Choroid plexus epithelial cell (primary cell): ENCODE data around the gene GYG1.

ENCODE experiments used
- DNase-seq: peaks from one replicate; pipeline ENCODE4 v3.0.0-alpha.2; 2010; ENCODE audit warnings: low read depth
- H3K4me3 ChIP-seq: 2 replicates; pipeline ENCODE4 v1.5.1; 2011; ENCODE audit warnings: low read depth, mild to moderate bottlenecking, control low read depth, low read length, moderate library complexity
- TF ChIP-seq, protein P1 (sequence below): conservative IDR thresholded peaks from 2 replicates; pipeline ENCODE4 v1.5.1; 2011; ENCODE audit warnings: low read depth, mild to moderate bottlenecking, control low read depth, inconsistent platforms, low read length, moderate library complexity

The GYG1 gene

DNA sequence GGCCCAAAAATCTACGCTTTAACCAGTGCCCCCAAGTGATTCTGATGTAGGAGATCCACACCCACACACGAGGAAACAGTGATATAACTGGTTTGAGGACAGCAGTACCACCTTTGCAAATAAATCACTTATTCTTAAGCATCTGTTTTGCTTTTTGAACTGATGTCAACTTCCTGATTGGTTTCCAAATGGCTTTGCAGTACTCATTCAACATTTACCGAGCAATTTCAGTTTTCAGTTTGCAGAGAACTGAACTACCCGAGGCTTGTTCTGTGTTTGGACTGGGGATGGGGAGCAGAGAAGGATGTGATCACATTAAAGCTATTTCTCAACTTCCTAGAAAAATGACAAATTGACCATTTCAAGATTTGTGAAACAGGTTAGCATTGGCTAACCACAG is 1.1 kb upstream of the GYG1 start:
- no peak for DNase-seq
- TF ChIP-seq, protein P1, sequence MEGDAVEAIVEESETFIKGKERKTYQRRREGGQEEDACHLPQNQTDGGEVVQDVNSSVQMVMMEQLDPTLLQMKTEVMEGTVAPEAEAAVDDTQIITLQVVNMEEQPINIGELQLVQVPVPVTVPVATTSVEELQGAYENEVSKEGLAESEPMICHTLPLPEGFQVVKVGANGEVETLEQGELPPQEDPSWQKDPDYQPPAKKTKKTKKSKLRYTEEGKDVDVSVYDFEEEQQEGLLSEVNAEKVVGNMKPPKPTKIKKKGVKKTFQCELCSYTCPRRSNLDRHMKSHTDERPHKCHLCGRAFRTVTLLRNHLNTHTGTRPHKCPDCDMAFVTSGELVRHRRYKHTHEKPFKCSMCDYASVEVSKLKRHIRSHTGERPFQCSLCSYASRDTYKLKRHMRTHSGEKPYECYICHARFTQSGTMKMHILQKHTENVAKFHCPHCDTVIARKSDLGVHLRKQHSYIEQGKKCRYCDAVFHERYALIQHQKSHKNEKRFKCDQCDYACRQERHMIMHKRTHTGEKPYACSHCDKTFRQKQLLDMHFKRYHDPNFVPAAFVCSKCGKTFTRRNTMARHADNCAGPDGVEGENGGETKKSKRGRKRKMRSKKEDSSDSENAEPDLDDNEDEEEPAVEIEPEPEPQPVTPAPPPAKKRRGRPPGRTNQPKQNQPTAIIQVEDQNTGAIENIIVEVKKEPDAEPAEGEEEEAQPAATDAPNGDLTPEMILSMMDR: no peak

GRCh38 chr3:148992027-148992634 is 791 bp downstream of the GYG1 start:
- peak overlapping the region; percentile 81 for H3K4me3 ChIP-seq
- TF ChIP-seq, protein P1: no peak
- DNase-seq: peak; percentile 41

More for the DNA sequence above, 1.1 kb upstream of the GYG1 start:
- no peak overlapping the region for H3K4me3 ChIP-seq

DNA sequence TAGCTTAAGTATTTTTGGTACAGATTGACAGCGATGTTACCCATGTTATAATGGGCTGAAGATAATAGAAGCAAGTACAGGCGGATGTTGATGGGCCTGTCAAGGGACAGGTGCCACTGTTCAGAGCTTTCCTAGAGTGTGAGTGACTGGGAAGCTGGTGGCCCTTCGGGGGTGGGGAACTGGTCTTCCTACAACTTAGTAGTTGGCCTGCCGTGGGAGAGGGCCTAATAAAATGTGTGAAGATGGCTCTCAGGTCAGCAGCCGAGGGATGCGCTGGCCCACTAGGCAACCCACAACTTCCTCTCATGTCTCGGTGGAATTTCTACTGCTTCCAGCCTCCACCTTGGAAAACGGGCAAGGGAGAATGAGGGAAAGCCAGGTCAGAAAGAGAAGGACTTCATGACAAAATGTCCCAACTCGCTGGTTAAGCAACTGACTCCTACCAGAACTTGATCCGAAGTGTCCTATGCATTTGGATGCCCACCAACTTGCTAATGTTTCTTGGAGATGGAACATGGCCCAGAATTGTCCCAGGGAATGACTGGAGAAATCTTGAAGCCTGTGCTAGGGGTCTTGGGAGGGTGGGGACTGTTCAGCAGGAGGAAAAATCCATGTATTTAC is 1.4 kb downstream of the GYG1 start:
- no peak for DNase-seq
- TF ChIP-seq, protein P1: no peak
- peak overlapping the region; percentile 81 for H3K4me3 ChIP-seq

- no peak overlapping the region for H3K4me3 ChIP-seq
- TF ChIP-seq, protein P1: no peak
- no peak for DNase-seq
Observed at GRCh38 chr3:148997623-148998022, 6.3 kb downstream of the GYG1 start.

GRCh38 chr3:148998297-148998696 is 7.0 kb downstream of the GYG1 start:
- no peak overlapping the region for H3K4me3 ChIP-seq
- TF ChIP-seq, protein P1: no peak
- peak; percentile 46 for DNase-seq

DNA sequence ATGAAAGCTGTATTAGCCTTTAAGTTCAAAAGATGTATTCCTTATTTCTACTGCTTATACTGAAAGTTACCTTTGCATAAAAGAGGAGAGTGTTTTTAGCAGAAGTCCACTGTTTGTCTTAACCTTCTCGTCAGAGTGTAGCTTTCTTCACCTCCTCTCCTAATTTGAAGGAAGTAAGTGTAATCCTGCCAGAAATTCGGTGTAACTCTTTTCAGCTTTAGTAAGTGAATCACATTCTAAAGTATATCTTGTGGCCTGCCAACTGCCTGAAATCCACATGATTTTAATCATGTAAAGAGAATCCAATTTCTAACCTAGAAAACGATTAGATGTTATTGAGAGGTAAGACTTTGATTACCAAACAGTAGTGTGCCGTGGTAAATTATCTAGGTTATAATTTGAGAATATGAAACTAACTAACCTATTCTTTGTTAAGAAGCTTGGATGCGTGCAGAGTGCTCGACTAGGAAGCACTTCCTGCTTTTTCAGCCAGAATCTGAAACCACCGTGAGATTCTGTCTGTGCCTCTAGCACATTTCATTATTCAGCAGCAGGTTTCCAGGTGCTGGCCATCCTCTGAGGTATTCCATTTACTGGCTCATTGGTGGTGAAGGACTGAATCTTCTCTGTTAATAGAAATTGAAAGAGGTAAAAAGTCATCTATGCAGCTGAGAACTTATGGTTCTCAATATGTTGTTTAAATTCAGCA is 7.5 kb downstream of the GYG1 start:
- DNase-seq: no peak
- H3K4me3 ChIP-seq: no peak overlapping the region
- TF ChIP-seq, protein P1: no peak

- DNase-seq: peak; percentile 73
- no peak overlapping the region for H3K4me3 ChIP-seq
- TF ChIP-seq, protein P1: no peak
Observed at GRCh38 chr3:148999806-149000205, 8.5 kb downstream of the GYG1 start.
